ENCODE measurements around the gene CCR7. TPM values are rescaled to one million over a fixed set of nuclear protein-coding genes. Genes with fewer than 3 reads are reported as not detected.

The CCR7 gene
- polyA plus RNA-seq, 1 of the 3 experiments (the other 2 are of a cell fraction), result not detected

DNA sequence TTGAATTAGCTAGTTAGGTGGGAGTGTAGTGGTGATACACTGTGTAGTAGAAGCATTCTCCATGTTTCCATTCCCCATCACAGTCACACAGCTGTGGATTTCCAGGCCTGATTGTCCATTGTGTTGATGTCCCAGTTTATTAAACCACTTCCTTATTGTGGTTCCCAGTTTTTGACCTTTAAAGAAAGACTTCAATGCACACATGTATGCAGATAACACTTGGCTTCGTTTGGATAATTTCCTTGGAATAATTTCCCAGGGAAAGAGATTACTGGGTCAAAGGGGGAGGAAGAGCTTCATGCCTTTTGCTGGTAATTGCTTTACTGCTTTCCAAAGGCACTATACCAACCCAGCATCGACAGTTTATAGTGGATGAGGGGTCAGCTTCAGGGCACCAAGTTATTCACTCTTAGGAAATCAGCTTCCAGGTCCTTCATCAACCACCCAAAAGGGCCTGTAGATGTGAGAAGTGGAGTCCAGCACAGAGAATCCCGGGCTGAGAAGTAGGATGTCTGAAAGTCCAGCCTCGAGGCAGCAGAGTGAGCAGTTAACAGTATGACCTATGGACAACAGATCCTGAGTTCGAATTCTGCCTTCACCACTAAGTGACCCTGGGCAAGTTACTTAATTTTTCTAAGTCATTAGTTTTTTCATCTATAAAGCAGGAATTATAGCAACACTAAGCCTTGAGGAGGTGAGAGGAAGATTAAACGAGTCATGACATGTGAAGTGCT, 32.6 kb downstream of the CCR7 start:
- POLR2A ChIA-PET, result interaction anchor here (0.7 to 1.4 kb wide), 7 partner anchors 25 to 170 kb away, joined by 3 to 7 read pairs (median 3); no protein-coding TSS in a partner anchor
- Histone ChIP-seq H3K27me3 (ENCODE audit: insufficient read depth) (no peaks in the 10 kb centered on the region), H3K36me3 (replicated peaks in 1 of 2; ENCODE audit: control insufficient read depth in 1 of 2, insufficient read depth in 2 of 2, low read length in 1 of 2) (no peaks in the 10 kb centered on the region), H3K9me2 (no peaks in the 10 kb centered on the region), H3K27ac (ENCODE audit: low read depth in 2 of 2, low read length in 1 of 2) (no peak overlapping the region), H3K9me3 (no peaks in the 10 kb centered on the region), H4K20me1 (ENCODE audit: insufficient read depth) (no peaks in the 10 kb centered on the region), H3F3A (replicated peaks; ENCODE audit: insufficient read depth) (no peaks in the 10 kb centered on the region), H3K4me2 (no peak overlapping the region), H3K4me3 (ENCODE audit: low read depth in 2 of 2, low read length in 1 of 2) (no peak overlapping the region), H3K4me1 (ENCODE audit: control insufficient read depth in 1 of 2, insufficient read depth in 2 of 2, low read depth in 1 of 2, low read length in 1 of 2) (peaks cover 5 to 14% of the 10 kb centered on the region in 2 experiments; a peak in 2 of 4 replicates), H3K79me2 (ENCODE audit: insufficient read depth) (no peaks in the 10 kb centered on the region), H3K9ac (no peak overlapping the region), H2AFZ (ENCODE audit: low read depth) (no peak overlapping the region)
- CTCF ChIA-PET, result interaction anchor here (0.6 to 16.8 kb wide), 62 partner anchors 8 to 981 kb away, joined by 3 to 381 read pairs (median 8); partner anchors contain the start of genes CCR7, GJD3, IGFBP4 and TNS4
- TF ChIP-seq POLR2AphosphoS5 (IDR thresholded peaks at IDR 0.05; ENCODE audit: low read depth, low read length), result no peak
- TF ChIP-seq, protein P1, sequence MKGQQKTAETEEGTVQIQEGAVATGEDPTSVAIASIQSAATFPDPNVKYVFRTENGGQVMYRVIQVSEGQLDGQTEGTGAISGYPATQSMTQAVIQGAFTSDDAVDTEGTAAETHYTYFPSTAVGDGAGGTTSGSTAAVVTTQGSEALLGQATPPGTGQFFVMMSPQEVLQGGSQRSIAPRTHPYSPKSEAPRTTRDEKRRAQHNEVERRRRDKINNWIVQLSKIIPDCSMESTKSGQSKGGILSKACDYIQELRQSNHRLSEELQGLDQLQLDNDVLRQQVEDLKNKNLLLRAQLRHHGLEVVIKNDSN (IDR thresholded peaks at IDR 0.05; ENCODE audit: borderline replicate concordance, low read depth), result no peak
- TF ChIP-seq EP300 (IDR thresholded peaks at IDR 0.05; ENCODE audit: borderline replicate concordance in 1 of 2, low read depth in 1 of 2, low read length in 1 of 2), result no peak
- no peak for TF ChIP-seq EZH2phosphoT487 (IDR thresholded peaks at IDR 0.05; ENCODE audit: borderline replicate concordance, low read depth)
- TF ChIP-seq FOXM1 (IDR thresholded peaks at IDR 0.05; ENCODE audit: low read depth), result no peak
- no peak for TF ChIP-seq TAF1 (IDR thresholded peaks at IDR 0.05; ENCODE audit: borderline replicate concordance, low read depth, low read length)
- TF ChIP-seq, protein P2, sequence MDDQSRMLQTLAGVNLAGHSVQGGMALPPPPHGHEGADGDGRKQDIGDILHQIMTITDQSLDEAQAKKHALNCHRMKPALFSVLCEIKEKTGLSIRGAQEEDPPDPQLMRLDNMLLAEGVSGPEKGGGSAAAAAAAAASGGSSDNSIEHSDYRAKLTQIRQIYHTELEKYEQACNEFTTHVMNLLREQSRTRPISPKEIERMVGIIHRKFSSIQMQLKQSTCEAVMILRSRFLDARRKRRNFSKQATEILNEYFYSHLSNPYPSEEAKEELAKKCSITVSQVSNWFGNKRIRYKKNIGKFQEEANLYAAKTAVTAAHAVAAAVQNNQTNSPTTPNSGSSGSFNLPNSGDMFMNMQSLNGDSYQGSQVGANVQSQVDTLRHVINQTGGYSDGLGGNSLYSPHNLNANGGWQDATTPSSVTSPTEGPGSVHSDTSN (IDR thresholded peaks at IDR 0.05), result no peak
- no peak for TF ChIP-seq ELF1 (IDR thresholded peaks at IDR 0.05)
- TF ChIP-seq, protein P3, sequence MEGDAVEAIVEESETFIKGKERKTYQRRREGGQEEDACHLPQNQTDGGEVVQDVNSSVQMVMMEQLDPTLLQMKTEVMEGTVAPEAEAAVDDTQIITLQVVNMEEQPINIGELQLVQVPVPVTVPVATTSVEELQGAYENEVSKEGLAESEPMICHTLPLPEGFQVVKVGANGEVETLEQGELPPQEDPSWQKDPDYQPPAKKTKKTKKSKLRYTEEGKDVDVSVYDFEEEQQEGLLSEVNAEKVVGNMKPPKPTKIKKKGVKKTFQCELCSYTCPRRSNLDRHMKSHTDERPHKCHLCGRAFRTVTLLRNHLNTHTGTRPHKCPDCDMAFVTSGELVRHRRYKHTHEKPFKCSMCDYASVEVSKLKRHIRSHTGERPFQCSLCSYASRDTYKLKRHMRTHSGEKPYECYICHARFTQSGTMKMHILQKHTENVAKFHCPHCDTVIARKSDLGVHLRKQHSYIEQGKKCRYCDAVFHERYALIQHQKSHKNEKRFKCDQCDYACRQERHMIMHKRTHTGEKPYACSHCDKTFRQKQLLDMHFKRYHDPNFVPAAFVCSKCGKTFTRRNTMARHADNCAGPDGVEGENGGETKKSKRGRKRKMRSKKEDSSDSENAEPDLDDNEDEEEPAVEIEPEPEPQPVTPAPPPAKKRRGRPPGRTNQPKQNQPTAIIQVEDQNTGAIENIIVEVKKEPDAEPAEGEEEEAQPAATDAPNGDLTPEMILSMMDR (IDR thresholded peaks at IDR 0.05), result no peak
- no peak for TF ChIP-seq RAD21 (IDR thresholded peaks at IDR 0.05; ENCODE audit: low read length)
- TF ChIP-seq CHD2 (IDR thresholded peaks at IDR 0.05; ENCODE audit: low read length, partially characterized antibody), result no peak
- no peak for DNase-seq
- WGBS (ENCODE audit: low lambda C conversion rate), result 66% methylated on average over 6 of the region's 6 CpGs

Measured in SK-N-SH (cell line).